ENCODE results near the gene NAA25.

GRCh38 chr12:112102127-112102526, 6.5 kb downstream of the NAA25 start:
- TF ChIP-seq CTCF (IDR thresholded peaks at IDR 0.05): no peak
- TF ChIP-seq POLR2A (IDR thresholded peaks at IDR 0.05): no peak

All from prostate gland (tissue), 2 donors.